Central memory CD4-positive, alpha-beta T cell (primary cell): ENCODE results near the gene RFXANK.
"Not testable (repeated sequence)": the region's sequence is repeated elsewhere in the genome, so short reads cannot be mapped to it uniquely, and the experiment has no call there.

Experiments used
- DNase-seq: peaks from one replicate; pipeline ENCODE4 v3.0.0; 2022
- total RNA-seq, 3 experiments: gene quantifications; one replicate each; lab custom pipeline; 2026; lab: John Stamatoyannopoulos, UW

The RFXANK gene, protein sequence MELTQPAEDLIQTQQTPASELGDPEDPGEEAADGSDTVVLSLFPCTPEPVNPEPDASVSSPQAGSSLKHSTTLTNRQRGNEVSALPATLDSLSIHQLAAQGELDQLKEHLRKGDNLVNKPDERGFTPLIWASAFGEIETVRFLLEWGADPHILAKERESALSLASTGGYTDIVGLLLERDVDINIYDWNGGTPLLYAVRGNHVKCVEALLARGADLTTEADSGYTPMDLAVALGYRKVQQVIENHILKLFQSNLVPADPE
- 20.6 to 42.7 (median 37.9) reads per million in 3 experiments for total RNA-seq

DNA sequence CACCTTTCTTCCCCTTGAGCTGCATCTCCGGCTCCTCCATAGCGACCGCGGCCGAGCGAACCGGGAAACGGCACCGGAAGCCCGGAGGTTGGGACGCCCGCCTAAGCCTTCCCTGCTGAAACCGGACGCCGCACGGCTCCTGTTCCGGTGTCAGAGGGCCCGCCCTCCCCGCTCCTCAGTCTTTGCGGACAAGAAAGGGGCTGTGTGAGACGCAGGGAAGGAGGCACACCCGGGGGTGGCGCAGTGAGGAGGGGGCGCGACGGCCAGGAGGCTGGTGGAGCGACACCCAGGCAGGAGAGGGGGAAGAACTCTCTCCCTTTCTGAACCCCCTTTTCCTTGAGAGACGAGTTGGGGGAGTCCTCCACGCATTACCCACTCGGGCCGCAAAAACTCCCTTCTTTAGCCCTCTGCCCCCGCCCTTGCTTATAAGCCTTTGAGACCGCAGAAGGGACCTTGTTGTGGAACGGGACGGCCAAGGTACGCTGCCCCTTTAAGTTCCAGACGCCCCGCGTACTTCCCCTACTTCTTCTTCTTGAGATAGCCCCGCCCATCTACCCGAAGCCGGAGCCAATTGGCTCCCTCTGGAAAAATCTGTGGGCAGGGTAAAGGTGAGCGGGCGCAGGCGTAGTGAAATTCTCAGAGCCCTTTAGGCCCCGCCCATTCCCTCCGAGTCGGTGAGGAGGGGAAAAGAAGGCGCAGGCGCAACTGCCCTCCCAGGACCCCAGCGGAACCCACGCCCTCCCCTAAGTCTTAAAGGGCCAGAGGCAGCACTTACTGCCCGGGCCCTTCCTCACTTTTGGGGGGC is at the start of gene RFXANK, which contains the start of gene BORCS8:
Gene RFXANK (plus strand): TSS at position 181 of the 805 bp plus-strand sequence. CDS start 1,689 bp downstream, outside the sequence.
Gene BORCS8 (minus strand): TSS at position 75 of the 805 bp plus-strand sequence. CDS start 35 bp downstream, at position 40.
- DNase-seq = peak; percentile 99

DNA sequence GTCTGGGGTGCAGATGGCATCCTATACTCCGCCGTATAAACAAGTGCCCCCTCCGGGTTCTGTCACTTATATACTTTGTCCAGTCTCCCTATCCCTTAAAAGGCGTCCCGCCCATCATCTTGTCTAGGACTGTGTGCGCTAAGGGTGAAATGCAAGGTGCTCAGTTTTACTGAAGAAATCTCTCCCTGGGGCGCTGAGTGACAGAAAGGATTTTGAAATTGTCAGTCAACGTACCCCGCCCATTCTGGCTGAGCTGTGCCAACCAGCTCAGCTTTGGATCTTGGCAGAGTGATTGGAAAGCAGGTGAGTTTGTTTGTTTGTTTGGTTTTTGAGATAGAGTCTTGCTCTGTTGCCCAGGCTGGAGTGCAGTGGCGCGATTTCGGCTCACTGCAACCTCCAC is 49.7 kb upstream of the RFXANK start:
- no peak for DNase-seq

DNA sequence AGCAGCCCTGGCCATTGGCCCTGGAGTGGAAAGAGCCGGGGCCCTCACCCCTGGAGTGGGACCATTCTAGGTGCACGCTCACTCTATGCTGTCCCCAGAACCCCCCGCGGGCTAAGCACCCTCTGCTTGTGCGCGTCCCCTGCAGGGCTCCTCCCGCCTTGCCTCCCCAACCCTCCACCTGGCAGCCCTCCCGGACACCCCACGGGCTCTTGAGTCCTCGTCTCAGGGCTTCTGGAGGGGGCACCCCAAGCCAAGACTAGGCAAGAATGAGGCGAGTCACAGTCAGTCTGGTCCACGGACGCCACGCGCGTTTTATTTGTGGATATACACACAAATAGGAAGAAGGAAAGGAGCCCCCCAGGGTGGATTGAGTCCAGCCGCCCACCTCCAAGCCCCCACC is 46.8 kb upstream of the RFXANK start:
- DNase-seq = no peak

DNA sequence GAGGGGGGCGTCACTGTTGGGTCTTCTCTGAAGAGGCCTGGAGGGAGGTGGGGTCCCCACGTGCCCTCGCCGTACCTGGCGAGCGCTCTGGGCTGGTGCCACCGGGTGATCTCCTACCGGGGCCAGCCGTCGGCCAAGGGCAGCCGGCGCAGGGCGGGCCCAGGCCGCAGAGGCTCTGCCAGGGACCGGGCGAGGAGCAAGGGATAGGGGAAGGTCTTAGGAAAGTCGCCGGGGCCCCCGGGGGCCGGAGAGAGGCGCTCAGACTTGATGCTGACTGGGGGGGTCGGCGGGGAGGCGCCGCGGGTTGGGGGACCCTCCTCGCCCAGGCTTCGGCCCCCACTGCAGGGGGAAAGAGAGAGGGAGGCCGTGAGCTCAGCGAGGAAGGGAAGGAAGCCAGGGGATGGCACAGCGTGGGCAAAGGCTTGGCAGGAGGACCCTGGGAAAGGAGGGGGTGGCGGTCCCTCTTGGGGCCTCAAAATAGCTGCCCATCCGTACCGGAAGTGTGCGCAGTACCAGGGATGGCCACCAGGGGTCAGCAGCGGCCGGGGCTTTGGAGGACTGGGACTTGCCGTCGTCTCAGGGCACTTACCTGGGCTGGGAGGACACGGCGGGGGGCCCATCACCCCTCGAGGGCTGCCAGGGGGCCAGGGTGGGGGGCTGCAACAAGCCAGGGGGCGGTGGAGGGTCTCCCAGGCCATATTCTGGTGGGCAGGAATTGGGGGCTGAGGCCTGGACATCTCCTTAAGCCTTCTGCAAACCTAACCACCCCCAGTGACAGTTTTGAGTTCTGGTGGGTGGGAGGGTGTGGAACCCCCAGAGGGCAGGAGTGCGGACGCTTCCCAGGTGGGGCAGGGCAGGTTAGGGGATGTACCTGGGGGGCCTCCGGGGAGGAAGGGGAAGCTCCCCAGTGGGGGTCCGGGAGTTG is 46.1 kb upstream of the RFXANK start:
- DNase-seq = peak; percentile 70

GRCh38 chr19:19146865-19147264 is 45.2 kb upstream of the RFXANK start:
- DNase-seq = no peak

DNA sequence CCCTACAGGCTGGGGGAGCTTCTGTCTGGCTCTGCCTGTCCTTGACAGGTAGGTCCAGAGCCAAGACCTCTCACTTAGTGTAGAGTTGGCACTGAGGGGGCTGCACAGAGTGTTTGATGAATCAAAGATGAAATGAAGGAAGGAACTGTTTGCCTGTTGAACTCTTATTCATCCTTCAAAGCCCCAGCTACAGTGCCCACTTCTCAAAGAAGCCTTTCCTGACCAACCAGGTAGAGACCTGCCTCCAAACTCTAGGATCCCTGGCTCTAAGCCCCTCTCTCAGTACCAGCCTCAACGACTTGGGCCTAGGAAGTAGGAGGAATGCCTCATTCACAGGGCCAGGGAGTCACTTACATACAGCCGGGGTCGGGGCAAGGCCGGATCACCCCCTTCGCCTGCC is 44.7 kb upstream of the RFXANK start:
- no peak for DNase-seq

DNA sequence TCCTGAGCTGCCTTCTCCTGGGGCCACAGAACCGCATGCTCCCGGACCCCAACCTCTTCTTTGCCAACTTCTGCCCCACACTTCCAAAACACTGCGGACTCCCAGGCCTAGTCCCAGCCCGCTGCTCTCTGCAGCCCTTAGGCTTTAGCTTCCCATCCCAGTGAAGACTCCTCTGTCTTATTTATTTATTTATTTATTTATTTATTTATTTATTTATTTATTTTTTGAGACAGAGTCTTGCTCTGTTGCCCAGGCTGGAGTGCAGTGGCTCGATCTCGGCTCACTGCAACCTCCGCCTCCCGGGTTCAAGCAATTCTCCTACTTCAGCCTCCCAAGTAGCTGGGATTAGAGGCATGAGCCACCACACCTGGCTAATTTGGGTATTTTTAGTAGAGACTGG is 43.6 kb upstream of the RFXANK start:
- DNase-seq = not testable (repeated sequence)

DNA sequence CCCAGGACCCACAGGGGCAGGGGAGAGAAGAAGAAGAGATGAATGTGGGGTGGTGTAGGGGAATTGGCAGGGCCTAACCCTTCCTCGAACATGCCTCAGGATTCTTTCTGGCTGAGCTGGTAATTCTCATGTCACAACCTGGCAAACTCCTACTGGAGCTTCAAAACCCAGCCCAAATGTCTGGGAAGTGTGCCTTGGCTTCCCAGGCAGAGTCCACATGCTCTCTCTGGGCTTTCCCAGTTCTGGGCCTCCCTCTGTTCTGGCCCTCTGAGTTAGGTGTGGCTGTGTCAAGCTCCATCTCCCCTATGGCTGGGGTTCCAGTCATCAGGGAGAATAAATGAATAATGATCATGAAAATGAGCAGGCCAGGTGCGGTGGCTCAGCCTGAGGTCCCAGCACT is 42.6 kb upstream of the RFXANK start:
- DNase-seq = no peak

DNA sequence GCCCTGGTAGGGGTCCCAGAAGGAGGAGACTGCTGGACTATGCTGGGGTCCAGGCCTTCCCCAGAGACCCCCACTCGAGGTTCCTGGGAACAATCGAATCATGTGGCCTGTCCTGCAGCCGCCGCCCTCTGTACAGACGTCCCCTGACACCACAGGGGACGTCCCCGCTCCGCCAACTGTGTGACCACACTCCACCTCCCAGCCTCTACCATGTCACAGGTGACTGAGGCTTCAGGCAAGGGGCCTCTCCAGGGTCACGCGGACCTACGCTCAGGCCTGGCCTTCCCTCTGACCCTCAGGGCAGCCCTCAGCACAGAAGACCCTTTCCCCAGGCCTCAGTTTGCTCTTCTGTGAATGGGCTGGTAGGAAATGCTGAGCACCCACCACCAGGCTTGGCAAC is 40.6 kb upstream of the RFXANK start:
- DNase-seq = no peak

GRCh38 chr19:19152668-19153384 is 39.2 kb upstream of the RFXANK start:
- no peak for DNase-seq

GRCh38 chr19:19154768-19155494 is 37.1 kb upstream of the RFXANK start:
- no peak for DNase-seq

DNA sequence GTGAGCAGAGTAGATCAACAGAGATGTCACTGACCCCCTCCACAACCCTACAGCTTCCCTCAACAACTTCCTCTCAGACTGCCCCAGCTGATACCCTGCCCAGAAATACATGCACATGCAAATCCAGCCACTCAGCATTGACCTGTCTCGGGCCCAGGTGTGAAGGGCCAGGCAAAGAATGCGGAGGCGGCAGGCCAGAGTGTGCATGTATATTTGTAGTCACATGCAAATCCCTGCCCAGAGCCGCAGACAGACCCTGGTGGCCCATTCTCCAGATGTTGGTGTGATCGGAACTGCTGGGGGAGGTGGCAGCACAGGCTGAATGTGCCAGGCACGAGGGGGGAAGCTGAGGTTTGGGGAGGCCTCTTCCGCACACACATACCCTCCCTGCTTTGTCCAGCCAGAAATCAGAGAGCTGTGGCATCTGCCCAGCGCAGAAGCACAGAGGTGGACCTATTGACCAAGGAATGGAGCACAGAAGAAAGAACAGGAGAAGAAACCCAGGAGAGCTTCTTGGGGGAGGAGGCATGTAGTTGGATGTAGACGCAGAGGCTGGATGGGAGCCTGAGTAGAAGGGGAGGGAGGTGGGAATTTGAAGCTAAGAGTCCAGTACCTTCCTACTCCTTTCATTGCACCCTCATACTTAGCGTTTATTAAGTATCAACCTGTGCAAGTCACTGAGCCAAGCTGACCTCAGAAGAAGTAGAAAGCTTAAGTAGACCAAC is 36.4 kb upstream of the RFXANK start:
- no peak for DNase-seq

GRCh38 chr19:19157808-19158207 is 34.2 kb upstream of the RFXANK start:
- no peak for DNase-seq

- DNase-seq = no peak
Measured at GRCh38 chr19:19159534-19159933, 32.5 kb upstream of the RFXANK start.

DNA sequence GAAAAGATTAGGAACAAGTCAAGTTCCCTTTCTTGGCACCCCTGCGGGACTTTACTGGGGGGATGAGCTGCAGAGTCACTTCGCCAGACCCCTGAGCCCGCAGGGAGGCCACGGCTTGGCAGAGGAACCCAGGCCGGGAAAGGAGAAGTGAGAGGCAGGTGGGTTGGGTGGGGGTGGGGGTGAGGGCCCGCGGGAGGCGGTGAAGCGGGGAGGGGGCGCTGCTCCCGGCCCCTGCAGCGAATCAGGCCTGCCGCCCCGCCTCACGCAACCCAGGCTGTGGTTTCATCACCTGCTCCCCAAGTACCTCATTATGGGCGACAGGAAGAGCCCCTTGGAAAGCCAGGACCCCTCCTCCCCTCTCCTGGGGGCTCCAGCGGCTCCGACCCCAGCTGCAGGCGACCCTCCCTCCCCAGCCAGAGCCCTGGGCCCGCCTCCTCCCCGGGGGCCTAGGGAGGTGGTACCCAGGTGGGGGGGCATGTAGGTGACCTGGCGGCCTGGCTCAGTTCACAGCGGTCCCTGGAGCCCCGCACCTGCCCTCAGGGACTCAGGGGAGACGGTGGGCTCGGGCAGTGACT is 31.5 kb upstream of the RFXANK start:
- no peak for DNase-seq

- DNase-seq = no peak
Measured at GRCh38 chr19:19162495-19162894, 29.6 kb upstream of the RFXANK start.

- DNase-seq = no peak
Measured at GRCh38 chr19:19165396-19165795, 26.7 kb upstream of the RFXANK start.

DNA sequence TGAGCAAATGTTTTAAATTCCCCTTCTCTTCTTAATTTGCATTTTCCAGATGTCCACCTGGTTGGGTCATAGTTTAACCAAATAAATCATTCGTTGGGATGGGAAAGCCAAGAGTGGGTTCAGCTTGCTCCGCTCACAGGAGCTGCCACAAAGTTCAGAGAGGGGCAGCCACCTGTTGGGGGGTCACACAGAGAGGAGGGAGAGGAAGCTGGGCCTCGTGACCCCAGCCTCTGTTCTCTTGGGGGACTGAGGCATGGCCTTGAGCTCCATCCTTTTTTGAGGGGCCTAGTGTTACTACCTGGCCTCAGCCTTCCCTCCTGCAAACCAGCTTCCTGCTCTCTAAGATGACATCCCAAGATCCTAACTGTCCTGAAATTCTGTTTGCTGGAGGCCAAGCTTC is 24.4 kb upstream of the RFXANK start:
- DNase-seq = no peak

GRCh38 chr19:19169236-19170052 is 22.6 kb upstream of the RFXANK start:
- no peak for DNase-seq
